GM10847 (cell line): ENCODE results near the gene KPNA3.

Experiments
- POLR2A ChIP-seq: IDR thresholded peaks from 2 replicates; pipeline ENCODE4 v1.6.1; 2011; ENCODE audit not compliant: insufficient read length; ENCODE audit errors: extremely low read depth

Gene KPNA3

GRCh38 chr13:49814551-49815270, 22.2 kb upstream of the KPNA3 start:
- TF ChIP-seq POLR2A: no peak

- no peak for TF ChIP-seq POLR2A
These were observed 20.3 kb upstream of the KPNA3 start for GRCh38 chr13:49812812-49813211.

GRCh38 chr13:49811527-49811908, 19.0 kb upstream of the KPNA3 start:
- TF ChIP-seq POLR2A: no peak

- no peak for TF ChIP-seq POLR2A
These were observed 18.4 kb upstream of the KPNA3 start for GRCh38 chr13:49810567-49811526.

DNA sequence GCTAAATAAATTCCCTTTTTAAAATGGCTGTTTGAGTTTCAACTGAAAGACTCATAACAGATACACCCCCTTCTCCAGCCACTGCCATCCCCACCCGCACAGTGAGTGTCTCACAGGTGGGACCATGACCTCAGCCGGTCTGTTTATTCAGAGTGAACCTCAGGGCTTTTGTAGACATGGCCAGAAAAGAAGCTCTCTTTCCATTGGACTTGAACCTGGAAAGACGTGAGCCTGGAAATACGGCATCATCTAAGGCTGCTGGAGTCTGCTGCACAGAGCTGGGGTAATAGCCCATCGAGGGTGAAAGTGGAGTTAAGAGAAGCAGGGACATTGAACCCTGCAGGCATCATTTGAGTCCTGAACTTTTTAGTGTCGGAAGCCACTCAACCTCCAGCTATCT, 15.2 kb upstream of the KPNA3 start:
- TF ChIP-seq POLR2A: no peak

- TF ChIP-seq POLR2A: no peak
These were observed 13.6 kb upstream of the KPNA3 start for GRCh38 chr13:49806126-49806536.

- TF ChIP-seq POLR2A: no peak
These were observed 9.9 kb upstream of the KPNA3 start for GRCh38 chr13:49802426-49802825.

DNA sequence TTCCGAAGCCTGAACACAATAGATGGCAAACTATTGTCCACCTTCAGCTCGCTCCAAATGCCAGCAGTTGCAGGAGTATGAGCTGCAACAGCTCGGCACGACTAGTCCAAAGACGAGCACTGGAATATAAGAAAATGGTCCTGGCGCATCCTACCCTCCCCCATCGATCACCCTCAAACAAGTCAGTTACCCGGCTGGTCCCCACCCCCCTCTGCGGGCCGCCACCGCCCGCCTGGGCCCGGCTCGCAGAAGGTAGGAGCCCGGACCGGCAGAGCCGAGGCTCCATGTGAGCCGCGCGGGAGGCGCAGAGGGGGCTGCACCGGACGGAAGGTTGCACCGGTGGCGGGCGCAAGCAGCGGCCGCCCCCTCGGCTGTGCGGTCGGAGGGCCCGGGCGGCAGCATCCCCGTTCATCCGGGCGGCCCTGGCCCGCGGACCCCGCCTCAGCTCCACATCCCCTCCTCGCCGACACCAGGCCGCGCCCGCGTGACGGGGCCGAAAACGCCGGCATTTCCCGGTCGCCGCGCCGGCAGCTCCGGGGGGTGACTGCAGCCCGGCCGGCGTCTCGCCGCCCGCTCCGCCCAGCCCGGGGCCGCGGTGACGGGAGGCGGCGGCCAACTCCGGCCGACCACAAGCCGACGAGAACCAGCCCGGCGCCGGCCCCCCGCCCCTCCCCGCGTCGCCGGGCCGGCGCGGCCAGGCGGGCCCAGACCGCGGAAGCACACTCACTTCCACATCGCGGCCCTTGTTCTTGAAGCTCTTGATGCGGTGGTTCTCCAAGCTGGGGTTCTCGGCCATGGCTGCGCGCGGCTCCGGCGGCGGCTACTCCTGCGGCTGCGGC, 552 bp downstream of the KPNA3 start:
- peak; percentile 12 for TF ChIP-seq POLR2A

GRCh38 chr13:49791315-49791710, 1.2 kb downstream of the KPNA3 start:
- TF ChIP-seq POLR2A: no peak

- TF ChIP-seq POLR2A: no peak
These were observed 2.5 kb downstream of the KPNA3 start for GRCh38 chr13:49789968-49790367.

- TF ChIP-seq POLR2A: no peak
These were observed 6.0 kb downstream of the KPNA3 start for GRCh38 chr13:49786401-49787008.

DNA sequence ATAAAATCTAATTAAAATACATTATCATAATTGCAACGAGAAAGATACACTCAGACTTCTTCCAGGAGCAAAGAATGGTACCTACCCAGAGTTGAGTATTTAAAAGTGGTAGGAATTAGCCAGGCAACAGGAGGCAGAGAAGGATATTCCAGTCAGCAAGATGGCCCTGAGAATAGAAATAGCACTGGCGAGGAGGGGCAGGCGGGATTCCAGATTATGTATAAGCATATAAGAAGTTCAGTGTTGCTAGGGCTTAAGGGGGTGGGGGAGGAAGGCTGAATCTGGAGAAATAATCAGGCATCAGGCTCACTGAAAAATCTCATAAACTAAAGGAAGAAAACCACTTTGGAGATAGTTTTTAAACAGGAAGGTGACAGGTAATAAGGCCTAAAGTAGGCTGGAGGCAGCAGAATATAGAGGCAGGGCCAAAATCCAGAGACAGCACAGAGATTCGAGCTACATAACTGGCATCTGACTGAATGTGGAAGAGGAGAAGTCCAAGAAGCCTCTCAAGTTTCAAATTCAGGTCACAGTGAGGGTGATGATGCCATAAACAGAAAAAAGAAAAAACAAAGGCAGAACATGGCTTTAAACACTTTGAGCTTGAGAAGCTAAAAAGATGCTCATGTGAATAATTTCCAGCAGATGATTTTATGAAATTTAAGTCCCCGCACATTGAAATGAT, 7.5 kb downstream of the KPNA3 start:
- no peak for TF ChIP-seq POLR2A

DNA sequence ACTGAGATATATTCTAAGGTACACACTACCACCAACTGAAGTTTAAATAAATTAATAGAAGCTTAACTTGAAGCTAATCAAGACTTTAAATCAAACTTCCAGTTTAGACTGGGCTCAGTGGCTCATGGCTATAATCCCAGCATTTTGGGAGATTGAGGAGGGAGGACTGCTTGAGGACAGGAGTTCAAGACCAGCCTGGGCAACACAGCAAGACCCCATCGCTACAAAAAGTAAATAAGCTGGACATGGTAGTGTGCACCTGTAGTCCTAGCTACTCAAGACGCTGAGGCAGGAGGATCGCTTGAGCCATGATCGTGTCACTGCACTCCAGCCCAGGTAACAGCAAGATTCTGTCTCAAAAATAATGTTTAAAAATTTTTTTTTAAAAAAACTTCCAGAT, 8.6 kb downstream of the KPNA3 start:
- no peak for TF ChIP-seq POLR2A

DNA sequence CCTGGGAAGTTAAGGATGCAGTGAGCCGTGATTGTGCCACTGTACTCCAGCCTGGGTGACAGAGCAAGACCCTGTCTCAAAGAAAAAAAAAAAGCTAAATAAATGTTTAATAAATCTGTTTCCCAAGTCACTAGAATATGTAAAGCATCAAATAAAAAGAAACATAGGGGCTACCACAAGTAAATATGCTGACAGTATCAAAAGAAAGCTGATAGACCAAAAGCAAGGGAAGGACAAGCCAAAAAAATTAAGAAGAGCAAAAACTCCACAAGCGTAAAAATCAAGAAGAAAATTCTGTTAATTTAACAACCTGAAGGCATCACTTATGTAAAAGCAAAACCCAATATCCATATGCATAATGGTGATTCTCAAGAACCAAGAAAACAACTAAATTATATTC, 9.7 kb downstream of the KPNA3 start:
- TF ChIP-seq POLR2A: no peak
